A549 (cell line): ENCODE results near the gene TAF5. TPM values are rescaled to one million over a fixed set of nuclear protein-coding genes. Genes with fewer than 3 reads are reported as not detected.
A peak's percentile ranks its signal among the peaks of the same experiment; 100 is the strongest.

Experiments used
- ATAC-seq, 2 experiments: fragments of 200-7000 bp in 1 of 2; fragments of >200 bp in 1 of 2; cut with Nextera tagmentation in 1 of 2; cut with Tn5 transposase in 1 of 2; 3 replicates each; pipeline versions ENCODE4 v1.8.0 to v1.9.1; 2018 to 2020; ENCODE audit warnings: mild to moderate bottlenecking in 1 of 2, moderate library complexity in 1 of 2
- CTCF ChIA-PET: fragments of 300-600 bp; sonication (Branson Sonifier 250); formaldehyde crosslinking; extraction: SDS; loops from one replicate; lab custom pipeline; 2021; ENCODE audit warnings: antibody characterized with exemption, inconsistent platforms; lab: Yijun Ruan, JAX
- POLR2A ChIA-PET: fragments of 350-600 bp; formaldehyde crosslinking; extraction: SDS; loops from one replicate; lab custom pipeline; 2021; ENCODE audit warnings: antibody characterized with exemption, inconsistent platforms; lab: Yijun Ruan, JAX
- DNase-seq, 2 experiments: peaks; one replicate each; pipeline versions ENCODE4 v3.0.0 to v3.0.0-alpha.2; 2011 to 2016; ENCODE audit warnings: low read depth in 1 of 2, low spot score in 1 of 2
- FAIRE-seq: peaks from 2 replicates; lab custom pipeline; 2011; peaks lifted over from hg19 to GRCh38; lab: Jason Lieb, UNC
- H3K27ac ChIP-seq, 2 experiments: fragments of >200 bp; sonication (Bioruptor Twin); formaldehyde crosslinking; 3 replicates each; pipeline ENCODE4 v1.5.1; 2016 to 2017
- H3K4me1 ChIP-seq: fragments of >200 bp; sonication (Bioruptor Twin); formaldehyde crosslinking; 3 replicates; pipeline ENCODE4 v1.6.1; 2016
- H3K4me2 ChIP-seq: fragments of >200 bp; sonication (Bioruptor Twin); formaldehyde crosslinking; 3 replicates; pipeline ENCODE4 v1.6.1; 2016
- H3K4me3 ChIP-seq: fragments of >200 bp; sonication (Bioruptor Twin); formaldehyde crosslinking; 3 replicates; pipeline ENCODE4 v1.5.1; 2016
- H3K9me3 ChIP-seq: fragments of >200 bp; sonication (Bioruptor Twin); formaldehyde crosslinking; 3 replicates; pipeline ENCODE4 v1.6.1; 2016
- ATOH8 ChIP-seq: fragments of 250-450 bp; sonication (Bioruptor Pico); IDR thresholded peaks from 2 replicates; pipeline ENCODE4 v1.5.0; 2020; ENCODE audit warnings: low read depth, mild to moderate bottlenecking, moderate library complexity
- BHLHE40 ChIP-seq: IDR thresholded peaks from 2 replicates; pipeline ENCODE4 v1.6.1; 2012; ENCODE audit warnings: low read depth, low read length, inconsistent platforms
- CHD4 ChIP-seq: fragments of 200-600 bp; sonication (generic); IDR thresholded peaks from 2 replicates; pipeline ENCODE4 v1.6.1; 2016; ENCODE audit warnings: antibody characterized with exemption, mild to moderate bottlenecking, borderline replicate concordance
- E2F6 ChIP-seq: IDR thresholded peaks from 2 replicates; pipeline ENCODE4 v1.6.1; 2012; ENCODE audit warnings: low read depth, borderline replicate concordance
- EHF ChIP-seq: fragments of 250-450 bp; sonication (Bioruptor Pico); IDR thresholded peaks from 2 replicates; pipeline ENCODE4 v1.5.0; 2020; ENCODE audit warnings: mild to moderate bottlenecking
- EHMT2 ChIP-seq: fragments of 200-600 bp; sonication (generic); IDR thresholded peaks from 2 replicates; pipeline ENCODE4 v1.6.1; 2016; ENCODE audit warnings: antibody characterized with exemption, low read depth, mild to moderate bottlenecking, moderate library complexity
- EP300 ChIP-seq, 2 experiments: fragments of >200 bp; sonication (Bioruptor Twin); formaldehyde crosslinking; IDR thresholded peaks; 2 replicates in 1 of 2; 3 replicates in 1 of 2; pipeline ENCODE4 v1.6.1; 2016 to 2017
- ESRRA ChIP-seq: fragments of 150-350 bp; IDR thresholded peaks from 2 replicates; pipeline ENCODE4 v1.6.1; 2014; ENCODE audit warnings: mild to moderate bottlenecking, low read length, borderline replicate concordance
- FOSB ChIP-seq: fragments of 250-450 bp; sonication (Bioruptor Pico); IDR thresholded peaks from 2 replicates; pipeline ENCODE4 v1.5.0; 2020; ENCODE audit warnings: mild to moderate bottlenecking, moderate library complexity
- FOXS1 ChIP-seq: fragments of 250-450 bp; sonication (Bioruptor Pico); IDR thresholded peaks from 2 replicates; pipeline ENCODE4 v1.5.0; 2020; ENCODE audit warnings: mild to moderate bottlenecking, moderate library complexity
- HDAC2 ChIP-seq: fragments of 200-600 bp; sonication (generic); IDR thresholded peaks from 2 replicates; pipeline ENCODE4 v1.6.1; 2016
- HMGXB4 ChIP-seq: fragments of 250-450 bp; sonication (Bioruptor Pico); IDR thresholded peaks from 2 replicates; pipeline ENCODE4 v1.5.0; 2021; ENCODE audit warnings: mild to moderate bottlenecking, moderate library complexity, borderline replicate concordance
- HOXA7 ChIP-seq: fragments of 250-450 bp; sonication (Bioruptor Pico); IDR thresholded peaks from 2 replicates; pipeline ENCODE4 v1.5.0; 2020; ENCODE audit warnings: mild to moderate bottlenecking, moderate library complexity
- HOXB13 ChIP-seq: fragments of 250-450 bp; sonication (Bioruptor Pico); IDR thresholded peaks from 2 replicates; pipeline ENCODE4 v1.5.0; 2020; ENCODE audit warnings: low read depth, mild to moderate bottlenecking, moderate library complexity
- JUN ChIP-seq, 2 experiments: fragments of >200 bp; sonication (Bioruptor Twin); formaldehyde crosslinking; IDR thresholded peaks; 2 replicates in 1 of 2; 3 replicates in 1 of 2; pipeline ENCODE4 v1.6.1; 2016 to 2017
- JUNB ChIP-seq: fragments of >200 bp; sonication (Bioruptor Twin); formaldehyde crosslinking; IDR thresholded peaks from 2 replicates; pipeline ENCODE4 v1.6.1; 2016
- KDM5A ChIP-seq: fragments of 200-600 bp; sonication (generic); IDR thresholded peaks from 2 replicates; pipeline ENCODE4 v1.6.1; 2016; ENCODE audit warnings: antibody characterized with exemption, mild to moderate bottlenecking
- MYC ChIP-seq: IDR thresholded peaks from 2 replicates; pipeline ENCODE4 v1.6.1; 2012; ENCODE audit warnings: mild to moderate bottlenecking, inconsistent platforms, low read length, improper control_type of control experiment, borderline replicate concordance
- NR3C1 ChIP-seq: fragments of >200 bp; sonication (Bioruptor Twin); formaldehyde crosslinking; IDR thresholded peaks from 3 replicates; pipeline ENCODE4 v1.6.1; 2017
- PHF8 ChIP-seq: fragments of 200-600 bp; sonication (generic); IDR thresholded peaks from 2 replicates; pipeline ENCODE4 v1.6.1; 2016; ENCODE audit warnings: low read depth, mild to moderate bottlenecking, antibody characterized with exemption, moderate library complexity, borderline replicate concordance
- POLR2A ChIP-seq: IDR thresholded peaks from 2 replicates; pipeline ENCODE4 v1.6.1; 2012; ENCODE audit warnings: mild to moderate bottlenecking, low read length
- POLR2AphosphoS2 ChIP-seq: conservative IDR thresholded peaks from 2 replicates; pipeline ENCODE4 v1.6.1; 2012; ENCODE audit warnings: low read length, improper control_type of control experiment, inconsistent platforms
- RARB ChIP-seq: fragments of 250-450 bp; sonication (Bioruptor Pico); IDR thresholded peaks from 2 replicates; pipeline ENCODE4 v1.8.0; 2021; ENCODE audit warnings: mild to moderate bottlenecking, moderate library complexity
- RCOR1 ChIP-seq: fragments of 150-350 bp; IDR thresholded peaks from 2 replicates; pipeline ENCODE4 v1.6.1; 2014; ENCODE audit warnings: antibody characterized with exemption, low read length, low read depth
- SMC3 ChIP-seq: fragments of >200 bp; sonication (Bioruptor Twin); formaldehyde crosslinking; IDR thresholded peaks from 3 replicates; pipeline ENCODE4 v1.6.1; 2018; ENCODE audit warnings: inconsistent platforms
- SREBF2 ChIP-seq: fragments of 450-650 bp; IDR thresholded peaks from 2 replicates; pipeline ENCODE4 v1.6.1; 2014; ENCODE audit warnings: mild to moderate bottlenecking, moderate library complexity
- TFCP2L1 ChIP-seq: fragments of 250-450 bp; sonication (Bioruptor Pico); IDR thresholded peaks from 2 replicates; pipeline ENCODE4 v1.5.0; 2021; ENCODE audit warnings: mild to moderate bottlenecking
- ZC3H11A ChIP-seq: fragments of 450-650 bp; IDR thresholded peaks from 2 replicates; pipeline ENCODE4 v1.6.1; 2014; ENCODE audit warnings: antibody characterized with exemption, mild to moderate bottlenecking
- ZNF302 ChIP-seq: fragments of 250-450 bp; sonication (Bioruptor Pico); IDR thresholded peaks from 2 replicates; pipeline ENCODE4 v1.9.0; 2021; ENCODE audit warnings: inconsistent platforms, mild to moderate bottlenecking, moderate library complexity
- ZSCAN20 ChIP-seq: fragments of 250-450 bp; sonication (Bioruptor Pico); IDR thresholded peaks from 2 replicates; pipeline ENCODE4 v1.8.0; 2022; ENCODE audit warnings: mild to moderate bottlenecking, moderate library complexity
- WGBS: methylation state at CpG from one replicate; pipeline ENCODE4 v1.1.6; 2017; ENCODE audit errors: missing lambda C conversion rate; 5-methylcytosine and 5-hydroxymethylcytosine counted together
- polyA plus RNA-seq, 4 experiments: library from polyadenylated mRNA; depleted of rRNA in 3 of 4; stranded (reverse); fragments of >200 nt; fragmentation: RNase III in 1 of 4; extraction: RNeasy Plus Mini Kit Qiagen cat#74134 plus additional on column Dnase treatment in 1 of 4; gene quantifications; 2 replicates in 3 of 4; 3 replicates in 1 of 4; pipeline ENCODE4 v1.2.3, GENCODE V29; 2011 to 2017

TAF5 gene
- polyA plus RNA-seq, 2 of the 4 experiments (the other 2 are of a cell fraction): 4.1 to 5.3 TPM

- WGBS: 0% methylated on average over 8 of the region's 8 CpGs
- TF ChIP-seq PHF8 (peak; percentile 41; the same call in 1 of the 2 replicates), RARB (CRISPR knock-in tag) (no peak)
- H3K9me3 ChIP-seq: no peaks in the 10 kb centered on the region
- H3K4me1 ChIP-seq: peaks cover 28% of the 10 kb centered on the region
- FAIRE-seq (no peak), ATAC-seq (peak; percentile 2 to 15; a peak in 3 of 6 replicates), DNase-seq (no peak)
- H3K27ac ChIP-seq: peak overlapping the region; percentile 90 to 96
- POLR2A ChIA-PET: interaction anchor here (1.0 to 1.7 kb wide), 2 partner anchors 8 to 29 kb away, joined by 3 to 7 read pairs; partner anchors contain the start of gene TAF5
- peak overlapping the region; percentile 98 for H3K4me2 ChIP-seq
- peak overlapping the region; percentile 88 for H3K4me3 ChIP-seq
- CTCF ChIA-PET: interaction anchor here (1.1 to 2.0 kb wide), 2 partner anchors 8 to 28 kb away, joined by 3 to 11 read pairs; partner anchors contain the start of gene TAF5
Observed at GRCh38 chr10:103396789-103397087, 29.0 kb downstream of the TAF5 start.

- ChIA-PET CTCF (interaction anchor here (1.1 to 2.2 kb wide), 3 partner anchors 8 to 29 kb away, joined by 3 to 11 read pairs (median 9); partner anchors contain the start of gene TAF5), POLR2A (interaction anchor here (1.0 to 1.7 kb wide), 2 partner anchors 9 to 29 kb away, joined by 3 to 7 read pairs; partner anchors contain the start of gene TAF5)
- no peak for TF ChIP-seq EP300 (IDR thresholded peaks at IDR 0.05)
- FAIRE-seq (no peak), DNase-seq (no peak), ATAC-seq (no peak)
- Histone ChIP-seq H3K4me2 (peak overlapping the region; percentile 98), H3K4me1 (peaks cover 28% of the 10 kb centered on the region), H3K4me3 (peak overlapping the region; percentile 88), H3K9me3 (no peaks in the 10 kb centered on the region), H3K27ac (peak overlapping the region; percentile 90 to 96)
- 16% methylated on average over 19 of the region's 19 CpGs for WGBS
Observed at GRCh38 chr10:103397191-103397825, 29.5 kb downstream of the TAF5 start.

GRCh38 chr10:103413564-103413963, 45.8 kb downstream of the TAF5 start:
- CTCF ChIA-PET: interaction anchor here (0.6 to 4.8 kb wide), 5 partner anchors 12 to 476 kb away, joined by 3 to 37 read pairs (median 3); no protein-coding TSS in a partner anchor

GRCh38 chr10:103415581-103415980, 47.8 kb downstream of the TAF5 start:
- H3K4me3 ChIP-seq: no peak overlapping the region
- no peak overlapping the region for H3K27ac ChIP-seq
- H3K9me3 ChIP-seq: no peaks in the 10 kb centered on the region
- 85% methylated on average over 8 of the region's 8 CpGs for WGBS
- ATAC-seq: no peak
- H3K4me2 ChIP-seq: no peak overlapping the region
- TF ChIP-seq JUN (IDR thresholded peaks at IDR 0.05): no peak
- no peak for TF ChIP-seq RCOR1
- TF ChIP-seq EP300 (IDR thresholded peaks at IDR 0.05): no peak
- TF ChIP-seq ZNF302 (CRISPR knock-in tag): no peak
- TF ChIP-seq E2F6: no peak
- no peak for TF ChIP-seq RARB (CRISPR knock-in tag)
- no peak for TF ChIP-seq FOSB (CRISPR knock-in tag)
- no peak for TF ChIP-seq HMGXB4 (CRISPR knock-in tag)
- TF ChIP-seq FOXS1 (CRISPR knock-in tag): no peak
- no peak for TF ChIP-seq EHMT2
- TF ChIP-seq ZSCAN20: no peak
- no peak for TF ChIP-seq HOXA7 (CRISPR knock-in tag)
- TF ChIP-seq JUNB: no peak
- no peak for TF ChIP-seq ESRRA
- no peak for TF ChIP-seq MYC
- TF ChIP-seq HOXB13 (CRISPR knock-in tag): no peak
- TF ChIP-seq CHD4: no peak
- no peak for TF ChIP-seq POLR2A
- TF ChIP-seq SMC3: no peak
- TF ChIP-seq, all 56 proteins: peak for 0
- H3K4me1 ChIP-seq: no peaks in the 10 kb centered on the region
- no peak for FAIRE-seq
- ChIA-PET CTCF (interaction anchor here (1.0 to 4.8 kb wide), 26 partner anchors 8 to 198 kb away, joined by 3 to 37 read pairs (median 5); partner anchors contain the start of genes ATP5MK and PDCD11), POLR2A (no interaction called here)
- DNase-seq: no peak

More at GRCh38 chr10:103413564-103413963, 45.8 kb downstream of the TAF5 start:
- no peak overlapping the region for H3K4me3 ChIP-seq
- DNase-seq (no peak), ATAC-seq (no peak), FAIRE-seq (no peak)
- no peaks in the 10 kb centered on the region for H3K9me3 ChIP-seq
- H3K4me1 ChIP-seq: no peaks in the 10 kb centered on the region
- TF ChIP-seq POLR2AphosphoS2 (no peak), EHMT2 (no peak), EHF (CRISPR knock-in tag) (no peak), NR3C1 (no peak), ZNF302 (CRISPR knock-in tag) (no peak), KDM5A (no peak), SREBF2 (no peak), RARB (CRISPR knock-in tag) (no peak), HOXA7 (CRISPR knock-in tag) (no peak), ATOH8 (no peak), POLR2A (no peak), HDAC2 (no peak), TFCP2L1 (no peak), ZC3H11A (no peak), PHF8 (no peak), EP300 (IDR thresholded peaks at IDR 0.05) (no peak), BHLHE40 (no peak)
- no peak overlapping the region for H3K4me2 ChIP-seq
- POLR2A ChIA-PET: no interaction called here
- no peak overlapping the region for H3K27ac ChIP-seq
- WGBS: 89% methylated on average over 2 of the region's 2 CpGs
